ENCODE results near the gene AOPEP.

DNA sequence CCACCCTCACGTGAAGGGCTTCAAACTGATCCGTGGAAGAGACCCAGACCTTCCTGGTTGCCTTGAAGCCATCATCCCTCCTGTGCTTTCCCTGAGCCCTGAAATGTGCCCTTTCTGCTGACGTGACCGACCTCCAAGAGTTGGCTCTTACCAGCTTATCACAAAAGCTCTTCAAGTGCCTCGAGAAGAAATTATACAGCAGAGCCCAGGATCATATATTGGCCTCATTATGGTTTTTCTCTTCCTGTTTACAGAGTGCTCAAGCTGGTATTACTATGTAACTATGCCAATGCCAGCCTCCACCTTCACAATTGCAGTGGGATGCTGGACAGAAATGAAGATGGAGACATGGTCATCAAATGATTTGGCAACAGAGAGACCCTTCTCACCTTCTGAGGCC is 66.0 kb downstream of the AOPEP start:
- TF ChIP-seq CTCF (IDR thresholded peaks at IDR 0.05; ENCODE audit: low read depth, low read length, poor library complexity, severe bottlenecking), result no peak
- TF ChIP-seq EZH2phosphoT487 (IDR thresholded peaks at IDR 0.05; ENCODE audit: borderline replicate concordance, low read length), result no peak

All from DOHH2 (cell line).